ENCODE results near the gene KCNK5.
A peak's percentile ranks its signal among the peaks of the same experiment; 100 is the strongest.

Gene KCNK5

DNA sequence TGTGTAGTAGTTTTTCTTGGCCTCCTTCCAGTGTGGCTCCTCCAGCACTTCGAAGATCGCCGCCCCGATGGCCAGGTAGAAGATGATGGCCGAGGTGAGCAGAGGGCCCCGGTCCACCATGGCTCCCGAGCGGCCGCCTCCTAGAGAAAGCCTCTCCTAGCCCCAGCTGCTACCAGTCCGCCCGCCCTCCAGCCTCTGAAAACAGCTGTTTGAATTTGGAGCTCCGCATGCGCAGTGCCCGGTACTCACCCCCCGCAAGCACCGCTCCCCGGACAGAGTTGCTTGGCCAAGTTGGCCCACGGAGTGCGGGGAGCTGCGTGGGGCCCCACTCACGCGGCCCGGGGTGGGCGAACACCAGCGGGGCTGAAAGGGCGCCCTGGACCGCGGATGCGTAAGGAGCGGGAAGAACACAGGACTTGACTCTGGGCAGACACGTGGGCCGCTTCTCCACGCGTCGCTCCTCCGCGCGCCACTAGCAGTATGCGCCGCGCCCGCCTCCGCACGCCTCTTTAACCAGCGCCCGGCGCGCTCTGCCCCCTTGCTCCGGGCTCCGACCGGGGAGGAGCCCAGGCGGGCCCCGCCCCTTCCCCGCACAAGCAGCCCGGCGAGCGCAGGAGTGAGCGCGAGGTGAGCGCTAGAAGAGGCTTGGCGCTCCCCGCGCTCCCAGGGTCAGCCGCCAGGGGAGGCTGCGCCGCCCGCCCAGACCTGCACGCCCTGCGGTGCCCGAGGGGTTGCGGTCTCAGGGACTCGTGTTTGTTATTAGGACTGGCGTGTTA, at the start of gene KCNK5:
Gene KCNK5 (minus strand): TSS at position 484 of the 776 bp plus-strand sequence. CDS start 364 bp downstream, at position 120.
- ChIA-PET POLR2A (interaction anchor here (0.8 to 2.0 kb wide), 3 partner anchors 9 to 74 kb away, joined by 3 to 6 read pairs (median 3); no protein-coding TSS in a partner anchor), CTCF (interaction anchor here (0.7 to 3.7 kb wide), 15 partner anchors 9 to 1545 kb away, joined by 3 to 18 read pairs (median 5); no protein-coding TSS in a partner anchor)
- no peaks in the 10 kb centered on the region for H3K36me3 ChIP-seq (ENCODE audit: control insufficient read depth in 2 of 2, insufficient read depth in 1 of 2, low read length in 2 of 2)
- peak within 1 kb of the TSS; percentile 49 for H3K4me3 ChIP-seq (ENCODE audit: low read depth, low read length)
- H3K27ac ChIP-seq (ENCODE audit: extremely low read depth, low read depth, low read length): peak within 1 kb of the TSS; percentile 6; the same call in 1 of the 2 replicates
- H3K9me3 ChIP-seq (ENCODE audit: control insufficient read depth, insufficient read depth, low read depth, low read length): no peaks in the 10 kb centered on the region
- H3K4me1 ChIP-seq (ENCODE audit: control insufficient read depth, insufficient read depth, low read length): no peaks in the 10 kb centered on the region
- TF ChIP-seq ZNF341 (tag by site-specific recombination; IDR thresholded peaks at IDR 0.05; ENCODE audit: low read depth): no peak
- no peak for TF ChIP-seq TCF7L2 (IDR thresholded peaks at IDR 0.05; ENCODE audit: borderline replicate concordance, low read depth, low read length)
- no peak for TF ChIP-seq ZNF677 (tag by site-specific recombination; IDR thresholded peaks at IDR 0.05)
- TF ChIP-seq ZNF311 (tag by site-specific recombination; IDR thresholded peaks at IDR 0.05; ENCODE audit: borderline replicate concordance): no peak
- TF ChIP-seq ZNF426 (tag by site-specific recombination; IDR thresholded peaks at IDR 0.05): no peak
- no peak for TF ChIP-seq ZNF623 (tag by site-specific recombination; IDR thresholded peaks at IDR 0.05)
- TF ChIP-seq SP3 (tag by site-specific recombination; IDR thresholded peaks at IDR 0.05): peak; percentile 88
- no peak for TF ChIP-seq ZNF707 (tag by site-specific recombination; IDR thresholded peaks at IDR 0.05)
- TF ChIP-seq ZNF24 (tag by site-specific recombination; IDR thresholded peaks at IDR 0.05): peak; percentile 67; the same call in 1 of the 2 replicates
- no peak for TF ChIP-seq ZBTB49 (tag by site-specific recombination; IDR thresholded peaks at IDR 0.05; ENCODE audit: low read depth)
- TF ChIP-seq ZBTB1 (tag by site-specific recombination; IDR thresholded peaks at IDR 0.05): no peak
- TF ChIP-seq ZNF239 (tag by site-specific recombination; IDR thresholded peaks at IDR 0.05): no peak
- TF ChIP-seq ZNF704 (tag by site-specific recombination; IDR thresholded peaks at IDR 0.05): no peak
- peak; percentile 90 for TF ChIP-seq ZBTB17 (tag by site-specific recombination; IDR thresholded peaks at IDR 0.05)
- peak; percentile 57; the same call in 1 of the 2 replicates for TF ChIP-seq YY1 (tag by site-specific recombination; IDR thresholded peaks at IDR 0.05)
- TF ChIP-seq ZNF121 (tag by site-specific recombination; IDR thresholded peaks at IDR 0.05): no peak
- TF ChIP-seq ZNF48 (tag by site-specific recombination; IDR thresholded peaks at IDR 0.05): no peak
- peak; percentile 66; the same call in 1 of the 2 replicates for TF ChIP-seq KLF8 (tag by site-specific recombination; IDR thresholded peaks at IDR 0.05)
- no peak for TF ChIP-seq ZNF621 (tag by site-specific recombination; IDR thresholded peaks at IDR 0.05)
- TF ChIP-seq, protein P1, sequence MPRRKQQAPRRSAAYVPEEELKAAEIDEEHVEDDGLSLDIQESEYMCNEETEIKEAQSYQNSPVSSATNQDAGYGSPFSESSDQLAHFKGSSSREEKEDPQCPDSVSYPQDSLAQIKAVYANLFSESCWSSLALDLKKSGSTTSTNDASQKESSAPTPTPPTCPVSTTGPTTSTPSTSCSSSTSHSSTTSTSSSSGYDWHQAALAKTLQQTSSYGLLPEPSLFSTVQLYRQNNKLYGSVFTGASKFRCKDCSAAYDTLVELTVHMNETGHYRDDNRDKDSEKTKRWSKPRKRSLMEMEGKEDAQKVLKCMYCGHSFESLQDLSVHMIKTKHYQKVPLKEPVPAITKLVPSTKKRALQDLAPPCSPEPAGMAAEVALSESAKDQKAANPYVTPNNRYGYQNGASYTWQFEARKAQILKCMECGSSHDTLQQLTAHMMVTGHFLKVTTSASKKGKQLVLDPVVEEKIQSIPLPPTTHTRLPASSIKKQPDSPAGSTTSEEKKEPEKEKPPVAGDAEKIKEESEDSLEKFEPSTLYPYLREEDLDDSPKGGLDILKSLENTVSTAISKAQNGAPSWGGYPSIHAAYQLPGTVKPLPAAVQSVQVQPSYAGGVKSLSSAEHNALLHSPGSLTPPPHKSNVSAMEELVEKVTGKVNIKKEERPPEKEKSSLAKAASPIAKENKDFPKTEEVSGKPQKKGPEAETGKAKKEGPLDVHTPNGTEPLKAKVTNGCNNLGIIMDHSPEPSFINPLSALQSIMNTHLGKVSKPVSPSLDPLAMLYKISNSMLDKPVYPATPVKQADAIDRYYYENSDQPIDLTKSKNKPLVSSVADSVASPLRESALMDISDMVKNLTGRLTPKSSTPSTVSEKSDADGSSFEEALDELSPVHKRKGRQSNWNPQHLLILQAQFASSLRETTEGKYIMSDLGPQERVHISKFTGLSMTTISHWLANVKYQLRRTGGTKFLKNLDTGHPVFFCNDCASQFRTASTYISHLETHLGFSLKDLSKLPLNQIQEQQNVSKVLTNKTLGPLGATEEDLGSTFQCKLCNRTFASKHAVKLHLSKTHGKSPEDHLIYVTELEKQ (tag by site-specific recombination; IDR thresholded peaks at IDR 0.05; ENCODE audit: borderline replicate concordance): no peak
- TF ChIP-seq ATF2 (tag by site-specific recombination; IDR thresholded peaks at IDR 0.05; ENCODE audit: low read depth): no peak
- peak; percentile 64 for TF ChIP-seq ZIC2 (tag by site-specific recombination; IDR thresholded peaks at IDR 0.05)
- no peak for TF ChIP-seq ZNF768 (tag by site-specific recombination; IDR thresholded peaks at IDR 0.05)
- TF ChIP-seq ZNF175 (tag by site-specific recombination; IDR thresholded peaks at IDR 0.05): no peak
- TF ChIP-seq ZNF514 (tag by site-specific recombination; IDR thresholded peaks at IDR 0.05): no peak
- TF ChIP-seq, protein P2, sequence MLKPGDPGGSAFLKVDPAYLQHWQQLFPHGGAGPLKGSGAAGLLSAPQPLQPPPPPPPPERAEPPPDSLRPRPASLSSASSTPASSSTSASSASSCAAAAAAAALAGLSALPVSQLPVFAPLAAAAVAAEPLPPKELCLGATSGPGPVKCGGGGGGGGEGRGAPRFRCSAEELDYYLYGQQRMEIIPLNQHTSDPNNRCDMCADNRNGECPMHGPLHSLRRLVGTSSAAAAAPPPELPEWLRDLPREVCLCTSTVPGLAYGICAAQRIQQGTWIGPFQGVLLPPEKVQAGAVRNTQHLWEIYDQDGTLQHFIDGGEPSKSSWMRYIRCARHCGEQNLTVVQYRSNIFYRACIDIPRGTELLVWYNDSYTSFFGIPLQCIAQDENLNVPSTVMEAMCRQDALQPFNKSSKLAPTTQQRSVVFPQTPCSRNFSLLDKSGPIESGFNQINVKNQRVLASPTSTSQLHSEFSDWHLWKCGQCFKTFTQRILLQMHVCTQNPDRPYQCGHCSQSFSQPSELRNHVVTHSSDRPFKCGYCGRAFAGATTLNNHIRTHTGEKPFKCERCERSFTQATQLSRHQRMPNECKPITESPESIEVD (tag by site-specific recombination; IDR thresholded peaks at IDR 0.05): no peak
- peak; percentile 81 for TF ChIP-seq KLF17 (tag by site-specific recombination; IDR thresholded peaks at IDR 0.05)

Data from HEK293 (cell line).